A673 (cell line): ENCODE data around the gene STPG1. TPM values are rescaled to one million over a fixed set of nuclear protein-coding genes. Genes with fewer than 3 reads are reported as not detected.

Source experiments
- BruUV-seq: library from RNA; stranded (reverse); fragments of 400-500 nt; replicated peaks from 2 replicates; lab custom pipeline; 2021; lab: Mats Ljungman, UMichigan
- CTCF ChIA-PET: fragments of 300-600 bp; sonication (Branson Sonifier 250); formaldehyde crosslinking; loops from one replicate; lab custom pipeline; 2022; ENCODE audit warnings: antibody characterized with exemption; lab: Charles Lee
- POLR2A ChIA-PET: fragments of 300-600 bp; sonication (Branson Sonifier 250); formaldehyde crosslinking; loops from one replicate; lab custom pipeline; 2022; ENCODE audit warnings: antibody characterized with exemption; ENCODE audit not compliant: low non-redundant PET; lab: Charles Lee
- DNase-seq: peaks from one replicate; pipeline ENCODE4 v3.0.0-alpha.2; 2015; ENCODE audit warnings: low spot score
- H3K27ac ChIP-seq: fragments of 200-600 bp; sonication (generic); 2 replicates; pipeline ENCODE4 v1.5.1; 2016; ENCODE audit warnings: mixed run types, low read depth, mild to moderate bottlenecking, mixed read lengths, antibody characterized with exemption, low read length; ENCODE audit not compliant: poor library complexity, severe bottlenecking
- H3K27me3 ChIP-seq: fragments of 200-600 bp; sonication (generic); replicated peaks from 2 replicates; pipeline ENCODE4 v1.6.1; 2017; ENCODE audit warnings: mixed run types, low read depth, mild to moderate bottlenecking, mixed read lengths, antibody characterized with exemption, low read length; ENCODE audit not compliant: insufficient read depth, poor library complexity
- H3K36me3 ChIP-seq: fragments of 200-600 bp; sonication (generic); 2 replicates; pipeline ENCODE4 v1.6.1; 2016; ENCODE audit warnings: mixed run types, mild to moderate bottlenecking, mixed read lengths, antibody characterized with exemption, low read length; ENCODE audit not compliant: insufficient read depth, poor library complexity, severe bottlenecking
- H3K4me1 ChIP-seq: fragments of 200-600 bp; sonication (generic); 2 replicates; pipeline ENCODE4 v1.6.1; 2017; ENCODE audit warnings: mixed run types, mild to moderate bottlenecking, mixed read lengths, antibody characterized with exemption, low read length; ENCODE audit not compliant: insufficient read depth, poor library complexity, severe bottlenecking
- H3K4me3 ChIP-seq: fragments of 200-600 bp; sonication (generic); 2 replicates; pipeline ENCODE4 v1.5.1; 2016; ENCODE audit warnings: low read depth, mixed run types, mild to moderate bottlenecking, mixed read lengths, low read length; ENCODE audit not compliant: poor library complexity, severe bottlenecking
- H3K9me3 ChIP-seq: fragments of 200-600 bp; sonication (generic); 2 replicates; pipeline ENCODE4 v1.6.1; 2016; ENCODE audit warnings: mixed run types, low read depth, mild to moderate bottlenecking, mixed read lengths, antibody characterized with exemption, low read length; ENCODE audit not compliant: poor library complexity, severe bottlenecking
- CTCF ChIP-seq: fragments of 300-800, 200-600 bp; sonication (generic); conservative IDR thresholded peaks from 2 replicates; pipeline ENCODE4 v1.5.1; 2017; ENCODE audit warnings: low read depth, mild to moderate bottlenecking, antibody characterized with exemption, low read length, moderate library complexity, mixed read lengths
- EZH2 ChIP-seq: fragments of 200-600 bp; sonication (generic); IDR thresholded peaks from 2 replicates; pipeline ENCODE4 v1.6.1; 2017; ENCODE audit warnings: borderline replicate concordance, low read depth, mild to moderate bottlenecking, mixed read lengths, antibody characterized with exemption, low read length; ENCODE audit not compliant: poor library complexity, severe bottlenecking
- intact Hi-C: fragments of 100-400 bp; cut with micrococcal nuclease; formaldehyde crosslinking; loops from one replicate; pipeline ENCODE4 v1.10.0; 2022; ENCODE audit not compliant: unreplicated experiment
- total RNA-seq: library from RNA; stranded (reverse); gene quantifications from 2 replicates; pipeline ENCODE4 v1.2.3, GENCODE V29; 2021

STPG1 gene
- total RNA-seq, 1 experiment from 2014 or later, result 7.2 TPM

GRCh38 chr1:24308365-24309015, 105.1 kb downstream of the STPG1 start:
- no peaks in the 10 kb centered on the region for H3K36me3 ChIP-seq
- TF ChIP-seq CTCF, result 0 out of 2 replicates have a peak, but pooled peaks have one; percentile 14
- no peak for TF ChIP-seq EZH2
- H3K4me1 ChIP-seq, result no peaks in the 10 kb centered on the region
- POLR2A ChIA-PET, result no interaction called here
- H3K27ac ChIP-seq, result no peak overlapping the region
- no TSS peak for BruUV-seq
- H3K27me3 ChIP-seq, result no peaks in the 10 kb centered on the region
- CTCF ChIA-PET, result no interaction called here
- H3K4me3 ChIP-seq, result no peak overlapping the region
- H3K9me3 ChIP-seq, result no peaks in the 10 kb centered on the region
- peak; percentile 32 for DNase-seq
- intact Hi-C loops, result no loop called here

Other genes with a start within 250 kb of the STPG1 start
- 1.4 and 2.0 TPM in 2 replicates for gene IFNLR1, start 226.5 kb downstream of the STPG1 start, total RNA-seq
- gene GRHL3, start 94.4 kb downstream of the STPG1 start, total RNA-seq, result 0.20 TPM in 1 of 2 replicates, not detected in the other
- gene NIPAL3, start 2.0 kb upstream of the STPG1 start, total RNA-seq, result 6.5 and 7.3 TPM in 2 replicates
- gene RCAN3, start 89.1 kb upstream of the STPG1 start, total RNA-seq, result 7.4 and 9.1 TPM in 2 replicates
- gene NCMAP, start 142.3 kb upstream of the STPG1 start, total RNA-seq, result not detected in 2 replicates
- gene SRRM1, start 229.5 kb upstream of the STPG1 start, total RNA-seq, result 185 and 193 TPM in 2 replicates